NOMO-1 treated with dmso at 0.1 percent for 144 hours (cell line): Measurements from ENCODE around the gene FOXD4.
"Not testable (repeated sequence)": the region's sequence is repeated elsewhere in the genome, so short reads cannot be mapped to it uniquely, and the experiment has no call there.

ENCODE experiments used
- DNase-seq: peaks from one replicate; lab custom pipeline; 2025; ENCODE audit not compliant: unreplicated experiment; lab: John Stamatoyannopoulos, UW

FOXD4 gene

DNA sequence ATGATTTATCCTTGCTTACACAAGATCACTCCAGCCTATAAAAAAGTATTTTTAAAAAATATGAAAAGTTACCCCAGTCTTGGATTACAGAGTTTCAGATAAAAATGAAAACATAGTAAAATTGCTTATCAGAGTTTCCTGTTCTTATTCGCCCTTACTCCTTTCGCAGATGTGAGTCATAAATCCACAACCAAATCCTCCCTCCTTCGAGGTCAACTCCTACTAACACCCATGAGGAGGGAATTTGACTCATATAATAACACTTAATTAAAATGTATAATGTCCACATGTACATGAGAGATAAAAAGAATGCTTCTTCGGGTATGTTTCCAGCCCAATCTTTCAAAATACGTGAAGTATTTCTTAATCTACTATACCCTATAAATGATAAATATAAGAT, 23.9 kb downstream of the FOXD4 start:
- not testable (repeated sequence) for DNase-seq

DNA sequence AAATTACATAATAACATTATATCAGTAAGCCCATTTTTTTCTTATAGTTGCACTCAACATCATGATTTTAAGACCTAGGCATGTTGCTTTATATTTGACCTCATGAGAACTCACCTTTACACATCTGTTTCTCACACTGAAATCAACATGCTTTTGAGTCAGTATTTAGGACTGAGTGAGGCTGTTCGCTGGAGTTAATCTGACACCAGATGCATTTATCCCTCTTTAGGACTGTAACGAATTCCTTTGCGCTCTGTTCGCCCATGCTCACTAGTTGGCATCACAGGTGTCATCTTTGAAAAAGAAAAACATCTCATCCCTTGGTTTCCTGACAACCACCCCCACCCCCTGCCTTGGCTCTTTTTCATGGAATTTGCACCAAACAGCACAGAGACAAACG, 24.3 kb downstream of the FOXD4 start:
- DNase-seq: not testable (repeated sequence)

- not testable (repeated sequence) for DNase-seq
These were observed 27.4 kb downstream of the FOXD4 start for GRCh38 chr9:90851-91250.

GRCh38 chr9:88396-89037, 29.7 kb downstream of the FOXD4 start:
- not testable (repeated sequence) for DNase-seq

GRCh38 chr9:87860-88259, 30.4 kb downstream of the FOXD4 start:
- DNase-seq: not testable (repeated sequence)

GRCh38 chr9:87105-87504, 31.1 kb downstream of the FOXD4 start:
- DNase-seq: not testable (repeated sequence)

GRCh38 chr9:86697-87096, 31.5 kb downstream of the FOXD4 start:
- not testable (repeated sequence) for DNase-seq

DNA sequence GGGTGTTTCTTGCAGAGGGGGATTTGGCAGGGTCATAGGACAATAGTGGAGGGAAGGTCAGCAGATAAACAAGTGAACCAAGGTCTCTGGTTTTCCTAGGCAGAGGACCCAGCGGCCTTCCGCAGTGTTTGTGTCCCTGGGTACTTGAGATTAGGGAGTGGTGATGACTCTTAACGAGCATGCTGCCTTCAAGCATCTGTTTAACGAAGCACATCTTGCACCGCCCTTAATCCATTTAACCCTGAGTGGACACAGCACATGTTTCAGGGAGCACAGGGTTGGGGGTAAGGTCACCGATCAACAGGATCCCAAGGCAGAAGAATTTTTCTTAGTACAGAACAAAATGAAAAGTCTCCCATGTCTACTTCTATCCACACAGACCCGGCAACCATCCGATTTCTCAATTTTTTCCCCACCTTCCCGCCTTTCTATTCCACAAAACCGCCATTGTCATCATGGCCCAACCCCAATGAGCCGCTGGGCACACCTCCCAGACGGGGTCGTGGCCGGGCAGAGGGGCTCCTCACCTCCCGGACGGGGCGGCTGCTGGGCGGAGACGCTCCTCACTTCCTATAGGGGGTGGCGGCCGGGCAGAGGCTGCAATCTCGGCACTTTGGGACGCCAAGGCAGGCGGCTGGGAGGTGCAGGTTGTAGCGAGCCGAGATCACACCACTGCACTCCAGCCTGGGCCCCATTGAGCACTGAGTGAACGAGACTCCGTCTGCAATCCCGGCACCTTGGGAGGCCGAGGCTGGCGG, 35.1 kb downstream of the FOXD4 start:
- not testable (repeated sequence) for DNase-seq

DNA sequence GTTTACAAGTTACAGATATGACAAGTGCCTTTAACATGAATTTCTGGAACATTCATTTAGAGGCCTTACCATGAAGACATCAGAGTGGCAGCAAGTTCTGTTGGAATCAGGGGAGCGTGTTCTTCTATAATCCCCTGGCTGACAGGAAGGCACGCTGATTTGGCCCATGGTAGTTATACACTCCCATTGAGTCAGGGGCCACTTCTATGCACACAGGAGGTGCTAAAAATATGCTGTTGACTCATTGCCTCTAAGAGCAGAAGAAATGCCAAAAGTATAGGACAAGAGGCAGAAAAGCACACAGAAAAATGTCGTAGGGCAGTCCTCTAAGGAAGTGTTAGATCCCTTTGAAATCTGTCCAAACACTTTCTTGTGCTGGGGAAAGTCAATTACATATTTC, 39.9 kb downstream of the FOXD4 start:
- DNase-seq: not testable (repeated sequence)

DNA sequence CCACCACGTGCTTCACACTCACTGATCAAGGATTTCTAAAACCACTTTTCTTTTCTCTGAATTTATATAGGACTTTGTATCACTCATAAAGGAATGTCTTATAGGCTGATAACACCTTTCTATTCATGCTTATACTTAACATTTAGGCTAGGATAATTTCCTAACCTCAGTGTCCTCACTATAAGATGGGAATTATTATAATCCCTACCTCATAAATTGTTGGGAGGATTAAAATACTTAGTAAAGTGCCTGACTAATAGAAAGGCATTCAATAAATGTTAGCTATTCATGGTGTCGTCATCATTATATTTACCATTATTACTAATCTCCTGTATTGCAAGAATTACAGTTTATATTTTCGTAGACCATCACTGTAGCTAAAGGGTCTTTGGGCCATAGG, 41.8 kb downstream of the FOXD4 start:
- not testable (repeated sequence) for DNase-seq

DNA sequence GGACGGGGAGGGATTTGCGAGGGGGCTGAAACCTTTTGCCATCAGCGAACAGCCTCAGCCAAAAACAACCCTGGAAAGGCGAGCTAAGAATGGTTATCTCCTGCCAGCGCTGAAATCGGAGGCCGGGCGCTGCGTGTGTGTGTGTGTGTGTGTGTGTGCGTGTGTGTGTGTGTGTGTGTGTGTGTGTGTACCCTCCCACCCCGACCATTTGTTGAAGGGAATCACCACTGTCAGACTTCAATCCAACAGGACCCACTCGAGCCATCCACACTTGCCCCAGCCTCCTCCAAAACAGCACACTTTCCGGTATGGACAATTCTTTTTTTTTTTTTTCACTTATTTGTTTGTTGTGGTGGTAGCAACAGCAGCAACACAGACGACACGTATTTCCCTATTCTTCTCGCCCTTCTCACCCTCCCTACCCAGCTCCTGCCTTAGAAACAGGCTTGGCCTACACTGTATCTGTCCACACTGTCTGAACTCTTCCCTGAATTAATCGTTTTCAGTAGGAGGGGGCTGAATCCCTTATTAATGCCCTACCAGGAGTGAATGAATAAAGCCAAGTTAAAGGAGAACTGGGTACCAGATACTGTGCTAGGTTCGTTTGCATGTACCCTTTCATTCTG, 44.2 kb downstream of the FOXD4 start:
- DNase-seq: not testable (repeated sequence)

DNA sequence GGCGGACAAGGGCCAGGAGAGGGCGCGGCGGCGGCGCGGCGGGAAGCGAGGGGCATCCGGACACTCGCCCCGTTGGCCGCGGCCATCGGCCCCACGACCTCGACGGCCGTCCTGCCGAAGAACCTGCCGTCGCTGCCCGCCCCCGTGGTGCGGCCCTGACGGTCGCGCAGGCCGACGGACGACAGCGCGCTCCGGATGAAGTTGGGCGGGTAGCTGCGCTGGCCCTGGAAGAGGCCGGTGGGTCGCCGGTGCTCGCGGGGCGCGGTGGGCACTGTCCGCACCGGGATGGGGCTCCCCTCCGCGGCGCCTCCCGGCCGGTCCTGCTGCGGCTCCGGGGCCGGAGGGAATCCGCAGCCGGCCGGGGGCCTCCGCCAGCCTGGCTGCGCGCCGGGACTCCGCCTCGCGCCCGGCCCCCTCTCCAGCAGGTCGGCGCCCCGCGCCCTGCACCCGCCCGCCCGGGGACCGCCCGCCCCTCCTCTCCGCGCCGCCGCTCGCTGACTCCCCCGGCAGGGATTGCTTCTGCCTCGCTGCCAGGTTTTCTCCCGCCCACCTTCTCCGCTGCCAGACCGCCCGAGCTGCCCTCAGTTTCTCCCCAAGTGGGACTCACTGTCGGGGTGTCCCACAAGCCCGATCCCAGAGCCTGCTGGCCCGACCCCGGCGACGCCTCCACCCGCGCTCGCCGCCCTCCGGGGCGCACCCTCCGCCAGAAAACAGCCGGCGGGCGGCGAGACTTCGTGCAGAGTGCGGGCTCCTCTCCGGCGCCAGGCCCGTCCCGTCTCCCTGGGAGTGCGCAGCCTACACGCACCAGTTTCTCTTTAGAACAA, 44.9 kb downstream of the FOXD4 start:
- DNase-seq: not testable (repeated sequence)
